Mammary microvascular endothelial cell (primary cell): ENCODE results near the gene PDIA5. TPM values are rescaled to one million over a fixed set of nuclear protein-coding genes. Genes with fewer than 3 reads are reported as not detected.

Experiments
- total RNA-seq: library from RNA; depleted of rRNA; stranded (reverse); fragments of >200 nt; gene quantifications from 2 replicates; pipeline ENCODE4 v1.2.3, GENCODE V29; 2015

Gene PDIA5
- 50.6 and 57.9 TPM in 2 replicates for total RNA-seq

GRCh38 chr3:123066896-123067688 is at the start of gene PDIA5:
Gene PDIA5 (plus strand): TSS chr3:123067025. CDS start chr3:123067165, 140 bp downstream.

GRCh38 chr3:123027292-123028232 is 39.3 kb upstream of the PDIA5 start, which contains the start of gene SEMA5B:
Gene SEMA5B (minus strand): TSS chr3:123027763. CDS start chr3:122961263, 66,500 bp downstream.

GRCh38 chr3:123201557-123202427 is 135.0 kb downstream of the PDIA5 start, which contains the start of gene SEC22A:
Gene SEC22A (plus strand): TSS chr3:123201943. CDS start chr3:123209218, 7,275 bp downstream.

Other genes starting within 250 kb of the PDIA5 start
- gene SEMA5B, start 39.3 kb upstream of the PDIA5 start, total RNA-seq, result not detected in 2 replicates
- gene SEC22A, start 134.9 kb downstream of the PDIA5 start, total RNA-seq, result 40.9 and 45.8 TPM in 2 replicates